Measurements from ENCODE around the gene ECI1.
A peak's percentile ranks its signal among the peaks of the same experiment; 100 is the strongest.

Gene ECI1

DNA sequence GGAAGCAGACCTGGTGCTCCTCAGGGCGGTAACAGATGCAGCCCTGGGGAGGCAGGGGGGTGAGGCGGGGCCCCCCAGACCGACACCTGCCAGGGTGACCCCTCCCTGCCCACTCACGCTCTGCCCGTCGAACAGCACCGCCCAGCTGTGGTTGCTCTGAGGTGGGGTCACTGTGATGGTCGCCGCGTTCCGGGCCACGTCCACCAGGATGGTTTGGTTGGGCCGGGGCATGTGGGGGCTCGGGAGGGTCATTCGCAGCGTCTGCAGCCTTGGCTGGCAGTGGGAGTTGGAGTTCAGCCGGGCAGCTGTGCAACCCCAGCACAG, 41.4 kb downstream of the ECI1 start:
- Histone ChIP-seq H3K23ac (ENCODE audit: low read depth, low read length, poor library complexity) (no peak overlapping the region), H3K79me1 (ENCODE audit: low read depth, low read length) (peaks cover 32% of the 10 kb centered on the region), H4K8ac (ENCODE audit: low read depth, low read length) (no peak overlapping the region), H3K36me3 (replicated peaks in 1 of 2; ENCODE audit: control insufficient read depth in 2 of 2, insufficient read depth in 2 of 2, low read length in 2 of 2) (peaks cover 45 to 66% of the 10 kb centered on the region in 2 donors), H2AK5ac (ENCODE audit: low read depth, low read length) (peak overlapping the region; percentile 32), H3K14ac (ENCODE audit: low read length) (no peak overlapping the region), H3K27ac (replicated peaks; ENCODE audit: low read length) (no peak overlapping the region), H3K9ac (ENCODE audit: low read depth, low read length, poor library complexity) (no peak overlapping the region), H2BK12ac (ENCODE audit: low read length) (no peak overlapping the region), H3K4ac (ENCODE audit: low read length) (no peak overlapping the region), H2BK120ac (ENCODE audit: low read depth, low read length) (no peak overlapping the region), H3K18ac (ENCODE audit: low read length) (no peak overlapping the region), H3K4me3 (ENCODE audit: low read length in 2 of 2) (no peak overlapping the region), H3K4me2 (ENCODE audit: insufficient read depth, low read length, poor library complexity, severe bottlenecking) (peak overlapping the region; percentile 11), H3K27me3 (ENCODE audit: control insufficient read depth in 3 of 3, insufficient read depth in 3 of 3, low read depth in 1 of 3, low read length in 3 of 3) (no peaks in the 10 kb centered on the region), H2AFZ (ENCODE audit: low read length) (no peak overlapping the region), H2BK5ac (ENCODE audit: low read length) (no peak overlapping the region), H4K91ac (ENCODE audit: low read depth, low read length, poor library complexity) (no peak overlapping the region), H2BK15ac (ENCODE audit: low read length) (no peak overlapping the region), H3K4me1 (ENCODE audit: control insufficient read depth in 2 of 2, insufficient read depth in 1 of 2, low read depth in 1 of 2, low read length in 2 of 2) (peaks cover 16 to 17% of the 10 kb centered on the region in 2 donors), H3K9me3 (replicated peaks in 1 of 2; ENCODE audit: control insufficient read depth in 2 of 2, insufficient read depth in 1 of 2, low read depth in 1 of 2, low read length in 2 of 2) (no peaks in the 10 kb centered on the region)
- WGBS, 2 donors (ENCODE audit: extremely low coverage in 2 of 2, insufficient read length in 2 of 2, insufficient replicate concordance in 1 of 2) = no CpG with 5 or more reads among the region's 17 CpGs
- no peak for DNase-seq (ENCODE audit: low spot score)

DNA sequence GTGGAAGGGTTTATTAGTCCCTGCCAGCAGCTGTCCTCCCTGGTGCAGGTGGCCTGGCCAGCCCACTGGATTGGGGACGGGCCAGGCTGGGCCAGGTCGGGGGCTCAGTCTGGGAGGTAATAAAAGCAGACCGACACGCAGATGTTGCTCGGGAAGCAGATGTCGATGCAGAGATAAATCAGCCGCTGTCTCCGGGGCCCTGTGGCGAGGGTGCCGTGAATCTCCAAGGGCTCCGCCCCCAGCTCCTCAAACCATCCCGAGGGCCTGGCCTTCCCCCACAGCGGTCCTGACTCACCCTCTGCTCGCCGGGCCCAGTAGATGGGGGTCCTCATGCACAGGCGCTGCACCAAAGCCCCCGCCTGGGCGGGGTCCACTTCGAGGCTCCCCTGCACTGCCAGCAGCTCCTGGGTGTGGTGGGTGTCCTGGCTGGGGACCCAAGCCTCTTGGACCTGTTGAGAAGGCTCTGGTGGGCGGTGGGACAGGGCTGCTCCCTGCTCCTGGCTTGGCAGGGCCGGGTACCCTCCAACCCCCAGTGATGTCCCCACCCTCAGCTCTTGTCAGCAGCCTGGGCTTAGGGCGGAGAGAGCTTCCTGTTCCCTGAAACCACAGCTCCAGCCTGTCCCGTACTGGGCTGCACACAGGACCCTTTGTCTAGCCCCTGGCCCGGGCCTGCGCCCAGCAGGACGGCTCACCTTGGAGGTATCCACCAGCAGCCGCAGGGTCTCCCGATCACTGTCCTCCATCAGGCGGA, 42.0 kb downstream of the ECI1 start:
- Histone ChIP-seq H3K4me2 (ENCODE audit: insufficient read depth, low read length, poor library complexity, severe bottlenecking) (peak overlapping the region; percentile 11), H3K36me3 (replicated peaks in 1 of 2; ENCODE audit: control insufficient read depth in 2 of 2, insufficient read depth in 2 of 2, low read length in 2 of 2) (peaks cover 45 to 66% of the 10 kb centered on the region in 2 donors), H3K18ac (ENCODE audit: low read length) (no peak overlapping the region), H4K8ac (ENCODE audit: low read depth, low read length) (no peak overlapping the region), H3K4me3 (ENCODE audit: low read length in 2 of 2) (no peak overlapping the region), H3K9me3 (replicated peaks in 1 of 2; ENCODE audit: control insufficient read depth in 2 of 2, insufficient read depth in 1 of 2, low read depth in 1 of 2, low read length in 2 of 2) (no peaks in the 10 kb centered on the region), H2BK12ac (ENCODE audit: low read length) (no peak overlapping the region), H2BK120ac (ENCODE audit: low read depth, low read length) (no peak overlapping the region), H3K9ac (ENCODE audit: low read depth, low read length, poor library complexity) (no peak overlapping the region), H4K91ac (ENCODE audit: low read depth, low read length, poor library complexity) (no peak overlapping the region), H3K79me1 (ENCODE audit: low read depth, low read length) (peaks cover 31% of the 10 kb centered on the region), H2AFZ (ENCODE audit: low read length) (no peak overlapping the region), H3K4me1 (ENCODE audit: control insufficient read depth in 2 of 2, insufficient read depth in 1 of 2, low read depth in 1 of 2, low read length in 2 of 2) (peaks cover 17 to 18% of the 10 kb centered on the region in 2 donors), H2AK5ac (ENCODE audit: low read depth, low read length) (no peak overlapping the region), H3K27ac (replicated peaks; ENCODE audit: low read length) (no peak overlapping the region), H2BK15ac (ENCODE audit: low read length) (no peak overlapping the region), H3K23ac (ENCODE audit: low read depth, low read length, poor library complexity) (no peak overlapping the region), H3K14ac (ENCODE audit: low read length) (no peak overlapping the region), H3K27me3 (ENCODE audit: control insufficient read depth in 3 of 3, insufficient read depth in 3 of 3, low read depth in 1 of 3, low read length in 3 of 3) (no peaks in the 10 kb centered on the region), H2BK5ac (ENCODE audit: low read length) (no peak overlapping the region), H3K4ac (ENCODE audit: low read length) (no peak overlapping the region)
- no peak for DNase-seq (ENCODE audit: low spot score)
- no CpG with 5 or more reads among the region's 29 CpGs for WGBS, 2 donors (ENCODE audit: extremely low coverage in 2 of 2, insufficient read length in 2 of 2, insufficient replicate concordance in 1 of 2)

DNA sequence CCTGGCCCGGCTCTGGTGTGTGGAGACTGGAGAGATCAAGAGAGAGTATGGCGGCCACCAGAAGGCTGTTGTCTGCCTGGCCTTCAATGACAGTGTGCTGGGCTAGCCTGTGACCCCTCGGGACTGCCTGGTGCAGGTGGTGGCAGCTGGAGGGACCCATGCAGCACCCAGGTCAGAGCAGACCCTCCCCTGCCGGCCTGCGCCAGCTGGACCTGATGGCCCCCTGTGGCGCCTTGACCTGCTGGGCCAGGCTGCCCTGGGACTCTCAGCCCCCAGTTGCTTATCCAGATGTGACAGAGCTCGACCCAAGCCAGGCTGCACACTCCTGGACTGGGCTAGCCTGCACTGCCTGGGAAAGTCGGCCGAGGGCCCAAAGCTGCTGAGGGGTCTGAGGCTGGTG, 42.6 kb downstream of the ECI1 start:
- no peak overlapping the region for H2AK5ac ChIP-seq (ENCODE audit: low read depth, low read length)
- no peak for DNase-seq (ENCODE audit: low spot score)
- no peak overlapping the region for H2AFZ ChIP-seq (ENCODE audit: low read length)
- no peak overlapping the region for H3K23ac ChIP-seq (ENCODE audit: low read depth, low read length, poor library complexity)
- no peak overlapping the region for H3K4me3 ChIP-seq (ENCODE audit: low read length in 2 of 2)
- H3K9me3 ChIP-seq (replicated peaks in 1 of 2; ENCODE audit: control insufficient read depth in 2 of 2, insufficient read depth in 1 of 2, low read depth in 1 of 2, low read length in 2 of 2) = no peaks in the 10 kb centered on the region
- H4K91ac ChIP-seq (ENCODE audit: low read depth, low read length, poor library complexity) = no peak overlapping the region
- no peaks in the 10 kb centered on the region for H3K27me3 ChIP-seq (ENCODE audit: control insufficient read depth in 3 of 3, insufficient read depth in 3 of 3, low read depth in 1 of 3, low read length in 3 of 3)
- H2BK15ac ChIP-seq (ENCODE audit: low read length) = no peak overlapping the region
- no peak overlapping the region for H2BK5ac ChIP-seq (ENCODE audit: low read length)
- no peak overlapping the region for H3K4ac ChIP-seq (ENCODE audit: low read length)
- no peak overlapping the region for H3K27ac ChIP-seq (replicated peaks; ENCODE audit: low read length)
- peaks cover 26% of the 10 kb centered on the region for H3K79me1 ChIP-seq (ENCODE audit: low read depth, low read length)
- H3K4me2 ChIP-seq (ENCODE audit: insufficient read depth, low read length, poor library complexity, severe bottlenecking) = no peak overlapping the region
- no peak overlapping the region for H3K18ac ChIP-seq (ENCODE audit: low read length)
- peaks cover 45 to 66% of the 10 kb centered on the region in 2 donors for H3K36me3 ChIP-seq (replicated peaks in 1 of 2; ENCODE audit: control insufficient read depth in 2 of 2, insufficient read depth in 2 of 2, low read length in 2 of 2)
- peaks cover 17 to 18% of the 10 kb centered on the region in 2 donors for H3K4me1 ChIP-seq (ENCODE audit: control insufficient read depth in 2 of 2, insufficient read depth in 1 of 2, low read depth in 1 of 2, low read length in 2 of 2)
- H3K9ac ChIP-seq (ENCODE audit: low read depth, low read length, poor library complexity) = no peak overlapping the region
- H2BK12ac ChIP-seq (ENCODE audit: low read length) = no peak overlapping the region
- no peak overlapping the region for H3K14ac ChIP-seq (ENCODE audit: low read length)
- H2BK120ac ChIP-seq (ENCODE audit: low read depth, low read length) = no peak overlapping the region
- no peak overlapping the region for H4K8ac ChIP-seq (ENCODE audit: low read depth, low read length)
- WGBS, 2 donors (ENCODE audit: extremely low coverage in 2 of 2, insufficient read length in 2 of 2, insufficient replicate concordance in 1 of 2) = no CpG with 5 or more reads among the region's 9 CpGs

DNA sequence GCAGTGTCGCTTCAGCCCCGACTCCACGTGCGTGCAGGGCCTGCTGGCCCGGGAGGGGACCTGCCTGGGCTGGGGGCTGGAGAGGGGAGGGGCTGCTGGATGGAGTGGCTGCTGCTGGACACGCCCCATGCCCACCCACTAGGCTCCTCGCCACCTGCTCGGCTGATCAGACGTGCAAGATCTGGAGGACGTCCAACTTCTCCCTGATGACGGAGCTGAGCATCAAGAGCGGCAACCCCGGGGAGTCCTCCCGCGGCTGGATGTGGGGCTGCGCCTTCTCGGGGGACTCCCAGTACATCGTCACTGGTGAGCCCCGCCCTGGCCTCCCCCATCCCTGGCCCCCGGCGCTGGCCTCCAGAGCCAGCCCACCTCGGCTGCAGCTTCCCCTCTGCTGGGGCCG, 43.1 kb downstream of the ECI1 start:
- H2AK5ac ChIP-seq (ENCODE audit: low read depth, low read length) = no peak overlapping the region
- no peak overlapping the region for H3K4ac ChIP-seq (ENCODE audit: low read length)
- no peak overlapping the region for H3K23ac ChIP-seq (ENCODE audit: low read depth, low read length, poor library complexity)
- H4K8ac ChIP-seq (ENCODE audit: low read depth, low read length) = no peak overlapping the region
- DNase-seq (ENCODE audit: low spot score) = no peak
- no peak overlapping the region for H4K91ac ChIP-seq (ENCODE audit: low read depth, low read length, poor library complexity)
- H3K9me3 ChIP-seq (replicated peaks in 1 of 2; ENCODE audit: control insufficient read depth in 2 of 2, insufficient read depth in 1 of 2, low read depth in 1 of 2, low read length in 2 of 2) = no peaks in the 10 kb centered on the region
- H3K4me3 ChIP-seq (ENCODE audit: low read length in 2 of 2) = no peak overlapping the region
- H2AFZ ChIP-seq (ENCODE audit: low read length) = no peak overlapping the region
- no peak overlapping the region for H3K27ac ChIP-seq (replicated peaks; ENCODE audit: low read length)
- no peak overlapping the region for H2BK15ac ChIP-seq (ENCODE audit: low read length)
- no peak overlapping the region for H3K14ac ChIP-seq (ENCODE audit: low read length)
- H3K79me1 ChIP-seq (ENCODE audit: low read depth, low read length) = peaks cover 24% of the 10 kb centered on the region
- peaks cover 12 to 16% of the 10 kb centered on the region in 2 donors for H3K4me1 ChIP-seq (ENCODE audit: control insufficient read depth in 2 of 2, insufficient read depth in 1 of 2, low read depth in 1 of 2, low read length in 2 of 2)
- H3K27me3 ChIP-seq (ENCODE audit: control insufficient read depth in 3 of 3, insufficient read depth in 3 of 3, low read depth in 1 of 3, low read length in 3 of 3) = no peaks in the 10 kb centered on the region
- H2BK120ac ChIP-seq (ENCODE audit: low read depth, low read length) = no peak overlapping the region
- no peak overlapping the region for H3K9ac ChIP-seq (ENCODE audit: low read depth, low read length, poor library complexity)
- H2BK12ac ChIP-seq (ENCODE audit: low read length) = no peak overlapping the region
- WGBS, 2 donors (ENCODE audit: extremely low coverage in 2 of 2, insufficient read length in 2 of 2, insufficient replicate concordance in 1 of 2) = no CpG with 5 or more reads among the region's 23 CpGs
- no peak overlapping the region for H3K4me2 ChIP-seq (ENCODE audit: insufficient read depth, low read length, poor library complexity, severe bottlenecking)
- peaks cover 45 to 61% of the 10 kb centered on the region in 2 donors for H3K36me3 ChIP-seq (replicated peaks in 1 of 2; ENCODE audit: control insufficient read depth in 2 of 2, insufficient read depth in 2 of 2, low read length in 2 of 2)
- H3K18ac ChIP-seq (ENCODE audit: low read length) = no peak overlapping the region
- no peak overlapping the region for H2BK5ac ChIP-seq (ENCODE audit: low read length)

Data from neuronal stem cell (in vitro differentiated cells).